Measurements from ENCODE around the gene PRR33.

DNA sequence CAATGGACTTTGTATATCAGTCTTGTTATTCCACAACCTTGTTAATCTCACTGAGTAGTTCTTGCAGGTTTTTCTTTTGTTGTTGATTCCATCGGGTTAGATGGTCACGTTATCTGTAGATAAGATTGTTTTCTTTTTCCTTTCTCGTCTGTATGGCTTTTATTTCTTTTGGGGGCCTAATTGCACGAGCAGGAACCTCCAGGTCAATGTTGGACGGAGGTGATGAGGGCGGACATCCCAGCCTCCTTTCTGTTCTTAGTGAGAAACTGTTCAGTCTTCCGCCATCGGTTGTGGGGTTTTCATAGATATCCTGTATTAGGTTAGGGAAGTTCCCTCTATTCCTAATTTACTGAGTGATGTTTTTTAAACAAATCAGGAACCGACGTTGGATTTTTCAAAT, 4.8 kb upstream of the PRR33 start:
- TF ChIP-seq HDAC6 (IDR thresholded peaks at IDR 0.05; ENCODE audit: low read depth, low read length) (no peak), CTCF (IDR thresholded peaks at IDR 0.05 in 2 of 3, conservative IDR thresholded peaks at IDR 0.05 in 1 of 3; ENCODE audit: insufficient read depth in 2 of 3, low read depth in 1 of 3, low read length in 3 of 3) (no peak), ZBTB8A (IDR thresholded peaks at IDR 0.05; ENCODE audit: partially characterized antibody) (no peak), JUNB (CRISPR knock-in tag; conservative IDR thresholded peaks at IDR 0.05) (no peak), MTF1 (CRISPR knock-in tag; IDR thresholded peaks at IDR 0.05; ENCODE audit: borderline replicate concordance) (no peak), JUN (IDR thresholded peaks at IDR 0.05; ENCODE audit: borderline replicate concordance, low read depth, low read length) (no peak), JUN (CRISPR knock-in tag; IDR thresholded peaks at IDR 0.05; ENCODE audit: borderline replicate concordance) (no peak)
- TF ChIP-seq, protein P1, sequence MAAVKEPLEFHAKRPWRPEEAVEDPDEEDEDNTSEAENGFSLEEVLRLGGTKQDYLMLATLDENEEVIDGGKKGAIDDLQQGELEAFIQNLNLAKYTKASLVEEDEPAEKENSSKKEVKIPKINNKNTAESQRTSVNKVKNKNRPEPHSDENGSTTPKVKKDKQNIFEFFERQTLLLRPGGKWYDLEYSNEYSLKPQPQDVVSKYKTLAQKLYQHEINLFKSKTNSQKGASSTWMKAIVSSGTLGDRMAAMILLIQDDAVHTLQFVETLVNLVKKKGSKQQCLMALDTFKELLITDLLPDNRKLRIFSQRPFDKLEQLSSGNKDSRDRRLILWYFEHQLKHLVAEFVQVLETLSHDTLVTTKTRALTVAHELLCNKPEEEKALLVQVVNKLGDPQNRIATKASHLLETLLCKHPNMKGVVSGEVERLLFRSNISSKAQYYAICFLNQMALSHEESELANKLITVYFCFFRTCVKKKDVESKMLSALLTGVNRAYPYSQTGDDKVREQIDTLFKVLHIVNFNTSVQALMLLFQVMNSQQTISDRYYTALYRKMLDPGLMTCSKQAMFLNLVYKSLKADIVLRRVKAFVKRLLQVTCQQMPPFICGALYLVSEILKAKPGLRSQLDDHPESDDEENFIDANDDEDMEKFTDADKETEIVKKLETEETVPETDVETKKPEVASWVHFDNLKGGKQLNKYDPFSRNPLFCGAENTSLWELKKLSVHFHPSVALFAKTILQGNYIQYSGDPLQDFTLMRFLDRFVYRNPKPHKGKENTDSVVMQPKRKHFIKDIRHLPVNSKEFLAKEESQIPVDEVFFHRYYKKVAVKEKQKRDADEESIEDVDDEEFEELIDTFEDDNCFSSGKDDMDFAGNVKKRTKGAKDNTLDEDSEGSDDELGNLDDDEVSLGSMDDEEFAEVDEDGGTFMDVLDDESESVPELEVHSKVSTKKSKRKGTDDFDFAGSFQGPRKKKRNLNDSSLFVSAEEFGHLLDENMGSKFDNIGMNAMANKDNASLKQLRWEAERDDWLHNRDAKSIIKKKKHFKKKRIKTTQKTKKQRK (IDR thresholded peaks at IDR 0.05; ENCODE audit: borderline replicate concordance, low read depth, low read length): no peak

Data from K562 (cell line).